HL-60 (cell line): ENCODE data around the gene ALDH3A2.

Source experiments
- DNase-seq, 2 experiments: peaks; one replicate each; pipeline ENCODE4 v3.0.0-alpha.2; 2010 to 2020; ENCODE audit warnings: low read depth in 1 of 2, low spot score in 1 of 2
- H3K27ac ChIP-seq: fragments of 250-450 bp; sonication (Bioruptor Pico); replicated peaks from 2 replicates; pipeline ENCODE4 v1.5.1; 2020; ENCODE audit warnings: mild to moderate bottlenecking, moderate library complexity
- H3K27me3 ChIP-seq: fragments of 250-450 bp; sonication (Bioruptor Pico); 2 replicates; pipeline ENCODE4 v1.5.1; 2021; ENCODE audit warnings: mild to moderate bottlenecking, moderate library complexity; ENCODE audit not compliant: insufficient read depth, poor library complexity, severe bottlenecking
- H3K4me3 ChIP-seq: replicated peaks from 2 replicates; pipeline ENCODE4 v1.5.1; 2011; ENCODE audit warnings: mild to moderate bottlenecking, control low read depth, low read length; ENCODE audit not compliant: insufficient read depth
- CTCF ChIP-seq: IDR thresholded peaks from one replicate; pipeline ENCODE4 v1.5.1; 2011; ENCODE audit warnings: low read length, control low read depth, inconsistent platforms; ENCODE audit not compliant: insufficient read depth
- GABPA ChIP-seq: IDR thresholded peaks from 2 replicates; pipeline ENCODE4 v1.6.1; 2012; ENCODE audit warnings: low read depth
- POLR2AphosphoS5 ChIP-seq: IDR thresholded peaks from 2 replicates; pipeline ENCODE4 v1.6.1; 2012; ENCODE audit warnings: low read depth
- SPI1 ChIP-seq: IDR thresholded peaks from 2 replicates; pipeline ENCODE4 v1.6.1; 2012; ENCODE audit warnings: low read depth, mild to moderate bottlenecking, borderline replicate concordance
- TF ChIP-seq, protein P1 (sequence below): IDR thresholded peaks from 2 replicates; pipeline ENCODE4 v1.6.1; 2012; ENCODE audit warnings: low read depth; ENCODE audit not compliant: insufficient replicate concordance

ALDH3A2 gene

DNA sequence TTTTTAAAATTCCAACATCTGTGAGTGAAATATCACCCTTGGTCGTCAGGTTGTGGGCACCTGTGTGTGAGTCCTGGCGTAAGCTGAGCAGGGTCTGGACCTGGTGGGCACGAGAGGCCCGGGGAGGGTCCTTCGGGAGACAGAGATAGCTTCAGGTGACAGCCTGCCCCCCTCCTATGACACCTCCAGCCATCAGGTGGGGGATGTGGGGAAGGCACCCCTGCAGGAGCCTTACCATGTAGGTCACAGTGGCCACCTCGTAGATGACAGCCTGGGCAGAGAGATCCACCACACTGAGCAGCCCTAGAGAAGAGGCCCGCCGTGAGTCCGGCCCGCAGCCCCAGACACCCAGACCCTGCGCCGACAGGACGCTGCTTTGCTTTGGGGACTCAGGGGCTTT lies 56.6 kb downstream of the ALDH3A2 start:
- Histone ChIP-seq H3K27me3 (no peaks in the 10 kb centered on the region), H3K4me3 (no peak overlapping the region), H3K27ac (no peak overlapping the region)
- TF ChIP-seq GABPA = no peak
- TF ChIP-seq CTCF = no peak
- TF ChIP-seq, protein P1, sequence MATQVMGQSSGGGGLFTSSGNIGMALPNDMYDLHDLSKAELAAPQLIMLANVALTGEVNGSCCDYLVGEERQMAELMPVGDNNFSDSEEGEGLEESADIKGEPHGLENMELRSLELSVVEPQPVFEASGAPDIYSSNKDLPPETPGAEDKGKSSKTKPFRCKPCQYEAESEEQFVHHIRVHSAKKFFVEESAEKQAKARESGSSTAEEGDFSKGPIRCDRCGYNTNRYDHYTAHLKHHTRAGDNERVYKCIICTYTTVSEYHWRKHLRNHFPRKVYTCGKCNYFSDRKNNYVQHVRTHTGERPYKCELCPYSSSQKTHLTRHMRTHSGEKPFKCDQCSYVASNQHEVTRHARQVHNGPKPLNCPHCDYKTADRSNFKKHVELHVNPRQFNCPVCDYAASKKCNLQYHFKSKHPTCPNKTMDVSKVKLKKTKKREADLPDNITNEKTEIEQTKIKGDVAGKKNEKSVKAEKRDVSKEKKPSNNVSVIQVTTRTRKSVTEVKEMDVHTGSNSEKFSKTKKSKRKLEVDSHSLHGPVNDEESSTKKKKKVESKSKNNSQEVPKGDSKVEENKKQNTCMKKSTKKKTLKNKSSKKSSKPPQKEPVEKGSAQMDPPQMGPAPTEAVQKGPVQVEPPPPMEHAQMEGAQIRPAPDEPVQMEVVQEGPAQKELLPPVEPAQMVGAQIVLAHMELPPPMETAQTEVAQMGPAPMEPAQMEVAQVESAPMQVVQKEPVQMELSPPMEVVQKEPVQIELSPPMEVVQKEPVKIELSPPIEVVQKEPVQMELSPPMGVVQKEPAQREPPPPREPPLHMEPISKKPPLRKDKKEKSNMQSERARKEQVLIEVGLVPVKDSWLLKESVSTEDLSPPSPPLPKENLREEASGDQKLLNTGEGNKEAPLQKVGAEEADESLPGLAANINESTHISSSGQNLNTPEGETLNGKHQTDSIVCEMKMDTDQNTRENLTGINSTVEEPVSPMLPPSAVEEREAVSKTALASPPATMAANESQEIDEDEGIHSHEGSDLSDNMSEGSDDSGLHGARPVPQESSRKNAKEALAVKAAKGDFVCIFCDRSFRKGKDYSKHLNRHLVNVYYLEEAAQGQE = no peak
- no peak for TF ChIP-seq POLR2AphosphoS5
- no peak for TF ChIP-seq SPI1
- DNase-seq = no peak

DNA sequence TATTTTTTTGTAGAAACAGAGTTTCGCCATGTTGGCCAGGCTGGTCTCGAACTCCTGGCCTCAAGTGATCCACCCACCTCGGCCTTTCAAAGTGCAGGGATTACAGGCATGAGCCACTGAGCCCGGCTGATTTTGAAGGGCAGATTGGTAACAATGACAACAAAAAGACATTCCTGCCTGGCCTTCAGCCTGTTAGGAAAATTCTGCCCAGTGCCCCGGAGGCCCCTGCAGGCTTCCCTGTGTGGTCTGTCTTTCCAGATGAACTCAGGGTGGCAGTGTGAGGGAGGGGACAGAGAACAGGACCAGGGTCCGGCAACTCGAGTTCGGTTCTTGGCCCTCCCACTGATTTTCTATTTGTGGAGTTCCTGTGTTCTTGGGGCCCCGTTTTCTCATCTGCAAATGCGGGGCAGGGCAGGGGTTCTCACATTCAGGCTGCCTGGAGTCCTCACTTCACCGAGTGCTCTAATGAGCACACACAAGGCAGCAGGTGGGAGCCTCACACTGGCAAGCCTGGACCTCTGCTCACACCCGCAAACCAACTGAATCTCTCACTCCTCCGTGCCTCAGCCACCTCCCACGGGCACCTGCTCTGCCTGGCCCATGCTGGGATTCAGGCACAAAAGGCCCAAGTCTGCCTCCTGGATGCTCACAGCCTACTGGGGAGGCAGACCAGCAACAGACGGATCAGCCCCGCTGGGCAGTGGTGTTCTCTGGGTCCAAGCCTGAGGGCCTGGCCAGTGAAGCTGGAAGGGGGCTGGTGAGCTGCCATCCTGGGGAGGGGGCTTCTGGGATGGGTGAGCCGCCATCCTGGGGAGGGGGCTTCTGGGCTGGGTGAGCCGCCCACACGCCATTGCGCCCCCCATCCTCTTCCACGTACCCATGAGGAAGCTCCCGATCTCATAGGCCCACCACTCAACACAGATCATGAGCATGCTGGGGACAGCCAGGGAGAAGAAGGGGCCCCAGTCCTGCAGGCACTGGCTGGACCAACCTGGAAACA lies 57.5 kb downstream of the ALDH3A2 start:
- H3K27me3 ChIP-seq = no peaks in the 10 kb centered on the region
- no peak overlapping the region for H3K4me3 ChIP-seq
- DNase-seq = no peak
- TF ChIP-seq, protein P1 = no peak
- TF ChIP-seq CTCF = no peak
- no peak for TF ChIP-seq POLR2AphosphoS5
- TF ChIP-seq SPI1 = no peak
- no peak for TF ChIP-seq GABPA
- H3K27ac ChIP-seq = no peak overlapping the region

DNA sequence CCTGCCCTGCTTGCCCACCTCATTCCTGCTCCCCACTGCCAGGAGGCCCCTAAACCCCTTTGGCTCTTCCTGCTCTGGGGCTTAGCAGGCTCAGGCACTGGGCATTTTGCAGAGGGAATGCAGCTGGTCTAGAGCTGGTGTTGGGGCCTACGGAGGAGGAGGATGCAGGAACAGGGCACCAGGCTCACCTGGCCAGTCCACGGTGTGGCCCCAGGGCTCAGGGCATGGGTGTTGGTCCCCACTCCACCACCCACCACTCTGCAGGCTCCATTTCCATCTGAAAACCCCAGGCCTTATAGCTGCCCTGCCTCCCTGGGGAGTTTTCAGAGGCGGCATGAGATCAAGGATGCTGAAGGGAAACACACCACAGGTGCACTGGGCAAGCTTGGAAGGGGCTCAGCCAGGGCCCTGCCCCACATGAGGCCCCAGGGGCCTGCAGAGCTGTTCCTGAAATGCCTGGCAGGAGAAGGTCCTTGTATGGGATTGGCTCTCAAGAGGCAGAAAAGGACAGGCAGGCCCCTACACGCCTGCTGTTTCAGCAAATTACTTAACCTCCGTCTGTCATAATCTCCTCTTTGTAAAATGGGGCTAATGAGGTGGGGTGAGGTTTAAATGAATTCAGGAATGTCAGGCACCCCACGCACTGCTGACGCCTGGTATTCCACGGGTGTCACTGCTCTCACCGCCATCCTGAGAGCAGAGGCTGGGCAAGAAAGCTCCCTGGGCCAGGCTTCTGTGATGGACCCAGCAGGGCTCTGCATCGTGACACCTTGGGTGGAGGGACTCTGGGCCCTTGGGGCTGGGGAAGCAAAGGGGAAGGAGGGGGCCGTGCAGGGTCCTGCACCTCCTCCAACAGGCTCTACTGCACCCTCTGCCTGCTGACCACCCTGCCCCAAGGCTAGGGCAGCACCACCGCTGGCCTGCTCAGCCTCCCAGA lies 58.5 kb downstream of the ALDH3A2 start:
- Histone ChIP-seq H3K4me3 (no peak overlapping the region), H3K27ac (no peak overlapping the region), H3K27me3 (no peaks in the 10 kb centered on the region)
- TF ChIP-seq POLR2AphosphoS5 = no peak
- TF ChIP-seq CTCF = no peak
- DNase-seq = no peak
